ENCODE measurements around the gene ZBTB39.
"Not testable (repeated sequence)": the region's sequence is repeated elsewhere in the genome, so short reads cannot be mapped to it uniquely, and the experiment has no call there.

Gene ZBTB39

GRCh38 chr12:56980268-56980667 is 26.1 kb downstream of the ZBTB39 start:
- no peak for DNase-seq (ENCODE audit: low spot score)

GRCh38 chr12:56979628-56980027 is 26.7 kb downstream of the ZBTB39 start:
- no peak for DNase-seq (ENCODE audit: low spot score)

GRCh38 chr12:56978397-56979138 is 27.8 kb downstream of the ZBTB39 start:
- DNase-seq (ENCODE audit: low spot score) = no peak

DNA sequence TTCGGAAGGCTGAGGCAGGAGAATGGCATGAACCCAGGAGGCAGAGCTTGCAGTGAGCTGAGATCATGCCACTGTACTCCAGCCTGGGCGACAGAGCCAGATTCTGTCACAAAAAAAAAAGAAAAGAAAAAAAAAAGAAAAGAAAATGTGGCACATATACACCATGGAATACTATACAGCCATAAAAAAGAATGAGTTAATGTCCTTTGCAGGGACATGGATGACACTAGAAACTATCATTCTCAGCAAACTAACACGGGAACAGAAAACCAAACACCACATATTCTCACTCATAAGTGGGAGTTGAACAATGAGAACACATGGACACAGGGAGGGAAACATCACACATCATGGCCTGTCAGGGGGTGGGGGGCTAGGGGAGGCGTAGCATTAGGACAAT is 29.0 kb downstream of the ZBTB39 start:
- not testable (repeated sequence) for DNase-seq (ENCODE audit: low spot score)

- not testable (repeated sequence) for DNase-seq (ENCODE audit: low spot score)
These were observed 32.1 kb downstream of the ZBTB39 start for GRCh38 chr12:56974224-56974623.

DNA sequence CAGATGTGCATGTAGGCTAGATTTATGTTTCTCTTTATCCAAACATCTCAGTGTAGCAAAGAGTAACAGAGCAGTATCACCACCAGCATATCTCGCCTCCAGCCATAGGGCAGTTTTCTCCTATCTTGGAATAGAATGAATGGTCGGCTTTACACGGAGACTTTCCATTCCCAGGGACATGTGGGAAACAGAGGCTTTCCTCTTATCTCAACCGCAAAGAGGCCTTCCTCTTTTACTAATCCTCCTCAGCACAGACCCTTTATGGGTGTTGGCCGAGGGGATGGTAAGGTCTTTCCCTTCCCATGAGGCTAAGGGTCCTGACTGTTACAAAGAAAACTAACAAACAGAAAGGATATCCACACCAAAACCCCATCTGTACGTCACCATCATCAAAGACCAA is 37.4 kb downstream of the ZBTB39 start:
- DNase-seq (ENCODE audit: low spot score) = not testable (repeated sequence)

GRCh38 chr12:56965997-56966642 is 40.2 kb downstream of the ZBTB39 start:
- not testable (repeated sequence) for DNase-seq (ENCODE audit: low spot score)

GRCh38 chr12:56965124-56965523 is 41.2 kb downstream of the ZBTB39 start:
- not testable (repeated sequence) for DNase-seq (ENCODE audit: low spot score)

DNA sequence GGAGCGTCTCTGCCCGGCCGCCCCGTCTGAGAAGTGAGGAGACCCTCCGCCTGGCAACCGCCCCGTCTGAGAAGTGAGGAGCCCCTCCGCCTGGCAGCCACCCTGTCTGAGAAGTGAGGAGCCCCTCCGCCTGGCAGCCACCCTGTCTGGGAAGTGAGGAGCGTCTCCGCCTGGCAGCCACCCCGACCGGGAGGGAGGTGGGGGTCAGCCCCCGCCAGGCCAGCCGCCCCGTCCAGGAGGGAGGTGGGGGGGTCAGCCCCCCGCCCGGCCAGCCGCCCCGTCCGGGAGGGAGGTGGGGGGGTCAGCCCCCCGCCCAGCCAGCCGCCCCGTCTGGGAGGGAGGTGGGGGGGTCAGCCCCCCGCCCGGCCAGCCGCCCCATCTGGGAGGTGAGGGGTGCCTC is 42.8 kb downstream of the ZBTB39 start:
- DNase-seq (ENCODE audit: low spot score) = not testable (repeated sequence)

GRCh38 chr12:56962247-56962646 is 44.1 kb downstream of the ZBTB39 start:
- DNase-seq (ENCODE audit: low spot score) = not testable (repeated sequence)

- no peak for DNase-seq (ENCODE audit: low spot score)
These were observed 47.9 kb downstream of the ZBTB39 start for GRCh38 chr12:56958422-56958821.

DNA sequence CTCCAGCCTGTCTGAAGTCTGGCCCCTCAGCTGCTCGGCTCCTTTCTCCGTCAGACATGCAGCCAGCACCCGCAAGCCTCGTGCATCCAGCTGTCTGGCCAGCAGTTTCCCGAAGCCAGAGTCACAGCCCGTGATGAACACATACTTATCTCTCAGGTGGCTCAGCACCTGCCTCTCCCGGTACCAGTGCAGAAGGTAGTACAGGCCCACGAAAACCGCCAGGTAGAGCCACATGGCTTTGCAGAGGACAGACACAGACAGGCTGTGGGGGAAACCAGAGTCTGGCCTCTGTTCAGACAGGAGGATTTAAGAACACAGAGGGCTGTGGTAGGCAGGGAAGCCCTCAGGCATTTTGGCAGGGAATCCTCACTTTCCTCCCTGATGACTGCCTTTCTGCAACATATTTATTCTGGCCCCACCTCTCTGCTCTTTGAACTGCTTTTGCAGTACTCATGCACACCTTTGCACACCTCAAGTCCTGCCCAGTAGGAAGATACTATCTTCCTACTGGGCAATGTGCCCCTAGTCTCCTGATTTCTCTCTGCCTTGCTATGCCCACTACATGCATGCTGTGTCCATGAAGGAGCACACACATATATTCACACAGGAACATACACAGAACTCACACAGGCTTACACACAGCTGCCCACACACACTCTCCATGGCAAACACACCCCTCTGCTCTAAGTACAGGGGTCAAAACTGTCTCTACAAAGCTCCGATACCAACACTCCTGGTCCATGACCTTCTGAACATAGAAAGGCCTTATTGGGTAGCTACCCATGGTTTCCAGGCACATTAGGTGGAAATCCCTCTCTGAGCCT is 48.9 kb downstream of the ZBTB39 start, which contains the start of gene RDH16:
Gene RDH16, minus strand, starts transcription at position 380 of the 824 bp plus-strand sequence. Its CDS starts 146 bp downstream, at position 234.
- no peak for DNase-seq (ENCODE audit: low spot score)

DNA sequence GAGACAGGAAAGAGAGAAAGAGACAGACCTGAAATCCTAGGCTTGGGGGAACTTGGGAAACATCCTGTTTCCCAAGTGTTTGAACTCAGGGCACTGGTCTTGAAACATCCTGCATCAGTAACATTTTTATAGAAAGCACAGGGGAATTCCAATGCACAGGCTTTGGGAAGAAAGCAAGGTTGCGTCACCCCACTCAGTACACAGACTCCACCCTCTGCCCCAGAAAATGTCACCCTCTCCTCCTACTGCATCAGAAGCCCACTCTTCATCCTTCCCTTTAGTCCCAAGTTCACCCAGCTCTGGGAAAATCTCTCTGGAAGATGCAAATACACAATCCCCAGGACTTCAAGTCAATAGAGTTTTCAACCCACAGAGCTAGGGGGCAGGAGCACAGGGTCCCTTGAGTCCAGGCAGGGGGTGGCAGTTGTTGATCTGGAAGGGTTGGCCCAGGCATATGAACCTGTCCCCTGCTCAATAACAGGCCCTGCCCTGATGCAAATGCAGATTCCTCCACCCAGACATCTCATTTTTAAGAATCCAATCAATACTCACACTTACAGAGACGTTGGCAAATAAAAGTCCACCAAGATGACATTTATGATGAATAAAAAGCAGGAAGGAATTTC is 50.6 kb downstream of the ZBTB39 start:
- no peak for DNase-seq (ENCODE audit: low spot score)

DNA sequence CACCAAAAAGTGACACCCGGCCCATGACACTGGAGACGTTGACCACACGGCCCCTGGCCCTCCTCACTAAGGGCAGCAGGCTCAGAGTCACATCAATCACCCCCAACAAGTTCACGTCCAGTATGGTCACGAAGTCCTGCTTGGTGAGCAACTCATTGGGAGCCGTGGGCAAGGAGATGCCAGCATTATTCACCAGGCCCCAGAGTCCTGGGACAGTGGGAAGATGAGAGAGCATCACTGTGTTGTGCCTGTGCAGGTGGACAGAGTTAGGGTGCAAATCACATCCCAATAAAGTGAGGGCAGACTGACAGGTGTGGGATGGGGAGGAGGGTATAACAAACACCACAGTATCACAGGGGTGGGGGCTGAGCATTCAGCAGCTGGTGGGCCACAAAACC is 51.4 kb downstream of the ZBTB39 start:
- no peak for DNase-seq (ENCODE audit: low spot score)

DNA sequence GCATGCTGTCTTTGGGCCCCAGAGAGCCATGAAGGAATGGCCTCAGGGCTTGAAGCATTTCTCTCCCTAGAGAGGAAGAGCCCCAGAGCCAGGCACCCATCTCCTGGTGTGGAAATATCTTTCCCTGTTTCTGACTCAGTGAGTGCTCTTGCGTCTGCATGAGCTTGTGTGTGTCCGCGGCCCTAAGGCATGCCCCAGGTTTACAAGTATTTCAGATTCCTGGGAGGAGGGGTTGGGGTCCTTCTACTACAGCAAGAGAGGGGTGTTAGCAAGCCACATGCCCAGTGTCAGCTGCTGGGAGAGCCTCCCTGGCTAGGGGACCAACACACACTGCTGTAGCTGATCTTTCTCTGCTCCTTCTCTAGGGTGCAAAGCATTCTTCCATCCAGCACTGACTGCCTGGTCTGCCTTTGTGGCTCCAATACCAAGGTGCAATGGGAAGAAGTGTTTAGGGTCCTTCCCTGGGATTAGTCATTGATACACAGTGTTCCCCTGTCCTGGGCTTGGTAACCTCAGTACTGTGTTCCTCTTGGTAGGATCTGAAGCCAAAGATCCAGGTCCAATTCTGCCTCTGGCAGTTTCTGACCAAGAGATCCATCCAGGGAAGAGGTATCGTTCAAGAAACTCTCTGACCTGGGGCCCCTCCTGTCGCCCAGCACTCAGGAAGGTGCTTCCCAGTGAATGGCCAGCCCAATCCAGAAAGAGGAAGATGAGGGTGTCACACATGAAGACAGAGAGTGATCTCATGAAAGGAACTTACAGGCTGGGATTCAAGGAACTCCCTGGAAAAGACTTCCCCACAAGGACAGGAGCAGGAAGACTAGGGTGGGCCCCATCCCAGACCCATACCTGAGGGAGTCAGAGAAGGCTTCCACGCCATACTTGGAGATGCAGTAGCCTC is 52.0 kb downstream of the ZBTB39 start:
- DNase-seq (ENCODE audit: low spot score) = no peak

GRCh38 chr12:56953314-56953713 is 53.0 kb downstream of the ZBTB39 start:
- DNase-seq (ENCODE audit: low spot score) = no peak

DNA sequence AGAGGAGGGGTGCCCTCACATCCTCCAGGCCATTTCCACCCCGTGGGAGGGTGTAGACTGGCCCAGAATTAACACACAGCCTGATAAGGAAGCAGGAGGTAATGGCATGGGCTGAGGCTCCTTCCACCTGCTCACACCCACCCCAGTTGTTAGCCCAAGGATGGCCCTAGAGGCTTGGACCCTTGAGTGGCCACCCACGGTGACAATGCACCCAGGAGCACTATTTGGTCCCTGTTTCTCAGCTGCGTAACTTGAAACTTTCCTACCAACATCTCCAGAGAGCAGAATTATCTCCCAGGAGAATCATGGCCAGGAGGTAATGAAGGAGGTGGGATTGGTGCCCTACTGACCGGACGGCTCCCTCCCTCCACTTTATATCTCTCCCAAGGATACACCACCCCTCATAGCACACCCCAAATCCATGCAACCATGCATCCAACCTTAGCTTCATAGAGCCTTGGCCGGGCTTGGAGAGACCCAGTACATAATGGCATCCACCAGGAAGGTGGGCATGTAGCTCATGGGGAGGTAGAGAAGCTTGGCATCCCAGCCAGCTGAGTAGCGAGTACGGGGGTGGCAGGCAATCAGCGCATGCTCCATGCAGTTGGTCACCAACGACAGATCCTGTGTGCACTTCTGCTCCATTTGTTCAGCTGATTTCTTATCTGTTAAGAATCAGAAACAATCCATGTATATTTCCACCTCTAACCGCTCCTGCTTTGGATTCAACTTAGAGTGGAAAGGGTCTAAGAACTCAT is 54.6 kb downstream of the ZBTB39 start:
- no peak for DNase-seq (ENCODE audit: low spot score)

GRCh38 chr12:56948881-56949280 is 57.5 kb downstream of the ZBTB39 start:
- DNase-seq (ENCODE audit: low spot score) = no peak
